NT2/D1 (cell line): ENCODE results near the gene ALKAL2.

Experiments used
- DNase-seq: peaks from one replicate; pipeline ENCODE4 v3.0.0-alpha.2; 2011; ENCODE audit warnings: low read depth, low spot score
- H3K27me3 ChIP-seq: 2 replicates; pipeline ENCODE4 v1.6.0; 2011; ENCODE audit warnings: mild to moderate bottlenecking; ENCODE audit not compliant: insufficient read length, insufficient read depth
- H3K36me3 ChIP-seq: 2 replicates; pipeline ENCODE4 v1.6.1; 2011; ENCODE audit warnings: mild to moderate bottlenecking, low read length, mixed read lengths; ENCODE audit not compliant: insufficient read depth, insufficient read length
- H3K4me1 ChIP-seq: 2 replicates; pipeline ENCODE4 v1.5.1; 2011; ENCODE audit not compliant: insufficient read depth, insufficient read length
- H3K4me3 ChIP-seq: 2 replicates; pipeline ENCODE4 v1.5.1; 2011; ENCODE audit warnings: low read depth; ENCODE audit not compliant: insufficient read length
- H3K9ac ChIP-seq: 2 replicates; pipeline ENCODE4 v1.6.0; 2011; ENCODE audit warnings: low read depth; ENCODE audit not compliant: insufficient read length
- H3K9me3 ChIP-seq: 2 replicates; pipeline ENCODE4 v1.5.1; 2011; ENCODE audit warnings: mild to moderate bottlenecking, low read length; ENCODE audit not compliant: insufficient read depth
- SUZ12 ChIP-seq: IDR thresholded peaks from 2 replicates; pipeline ENCODE4 v1.6.1; 2011; ENCODE audit not compliant: insufficient read length, insufficient read depth; ENCODE audit errors: extremely low read depth
- YY1 ChIP-seq: IDR thresholded peaks from 2 replicates; pipeline ENCODE4 v1.6.1; 2011; ENCODE audit not compliant: insufficient read length, insufficient read depth
- ZNF274 ChIP-seq: IDR thresholded peaks from 2 replicates; pipeline ENCODE4 v1.6.1; 2011; ENCODE audit warnings: mild to moderate bottlenecking, low read depth, low read length

ALKAL2 gene

DNA sequence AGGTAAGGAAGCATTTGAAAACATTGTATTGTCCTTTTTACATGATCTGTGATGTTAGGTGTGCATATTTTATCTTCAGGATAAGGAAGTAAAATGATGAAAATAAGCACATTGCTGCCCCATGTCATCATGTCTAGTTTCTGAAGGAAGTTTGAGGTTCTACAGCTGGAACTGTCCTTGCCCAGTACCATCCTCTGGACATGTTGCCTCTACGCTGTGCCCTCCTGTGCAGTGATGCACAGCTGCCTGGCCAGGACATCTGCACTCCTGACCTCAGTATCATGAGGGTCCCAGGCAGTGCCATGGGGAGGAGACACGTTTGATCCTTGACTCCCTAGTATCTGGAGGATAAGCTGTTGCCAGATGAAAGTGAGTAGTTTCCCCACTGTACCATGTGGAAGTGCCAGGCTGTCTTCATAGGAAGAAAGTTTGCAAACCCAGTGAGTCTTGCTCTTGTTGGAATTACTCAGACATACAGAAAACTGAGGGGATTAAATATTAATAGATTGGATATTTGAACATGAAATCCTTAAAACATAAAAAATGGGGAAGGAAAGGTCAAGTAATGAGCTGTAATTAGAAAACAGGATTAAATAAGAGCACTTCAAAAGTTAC, 9.5 kb downstream of the ALKAL2 start:
- peaks cover 2% of the 10 kb centered on the region for H3K4me1 ChIP-seq
- TF ChIP-seq ZNF274, result no peak
- TF ChIP-seq YY1, result no peak
- no peak for TF ChIP-seq SUZ12
- DNase-seq, result no peak
- no peak overlapping the region for H3K9ac ChIP-seq
- H3K36me3 ChIP-seq, result peaks cover 87% of the 10 kb centered on the region
- H3K4me3 ChIP-seq, result no peak overlapping the region
- no peaks in the 10 kb centered on the region for H3K9me3 ChIP-seq
- H3K27me3 ChIP-seq, result no peaks in the 10 kb centered on the region

DNA sequence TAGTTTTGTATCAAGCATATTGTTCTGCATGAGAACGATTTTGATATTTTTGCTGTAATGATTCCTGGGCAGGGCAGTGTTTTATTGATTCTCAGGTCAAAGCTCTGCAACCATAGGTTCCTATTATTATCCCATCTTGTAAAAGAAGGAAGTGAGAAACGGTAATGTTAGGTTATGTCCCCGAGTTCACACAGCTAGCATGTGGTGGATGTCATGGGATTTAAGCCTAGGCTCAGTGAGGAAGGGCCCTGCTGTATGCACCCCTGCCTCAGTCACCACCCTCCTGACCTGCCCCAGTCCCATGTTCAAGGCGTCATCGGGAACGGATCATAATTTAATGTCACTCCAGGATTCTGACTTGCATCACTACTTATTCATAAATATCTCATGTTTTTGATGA, 12.4 kb downstream of the ALKAL2 start:
- no peaks in the 10 kb centered on the region for H3K27me3 ChIP-seq
- no peak for DNase-seq
- peaks cover 85% of the 10 kb centered on the region for H3K36me3 ChIP-seq
- no peak for TF ChIP-seq YY1
- TF ChIP-seq ZNF274, result no peak
- TF ChIP-seq SUZ12, result no peak
- no peaks in the 10 kb centered on the region for H3K4me1 ChIP-seq
- H3K9ac ChIP-seq, result no peak overlapping the region
- no peaks in the 10 kb centered on the region for H3K9me3 ChIP-seq
- H3K4me3 ChIP-seq, result no peak overlapping the region

DNA sequence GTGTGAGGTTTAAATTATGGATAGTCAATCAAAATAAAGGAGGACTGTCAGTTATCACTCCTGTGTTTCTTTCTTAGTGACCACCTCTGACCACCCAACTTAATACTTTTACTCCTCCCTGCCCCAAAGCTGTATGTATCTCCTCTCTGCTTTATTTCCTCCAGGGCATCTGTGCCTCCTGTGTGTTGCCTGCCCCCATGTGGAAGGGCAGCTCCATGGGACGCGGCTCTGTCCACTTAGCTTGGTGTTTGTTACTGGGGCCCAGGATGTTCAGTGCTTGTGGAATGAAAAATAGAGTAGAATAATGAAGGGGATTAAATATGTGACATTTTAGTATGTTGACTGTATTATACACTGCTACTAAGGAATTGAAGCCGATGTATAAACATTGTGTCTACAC, 13.4 kb downstream of the ALKAL2 start:
- H3K4me1 ChIP-seq, result peaks cover 2% of the 10 kb centered on the region
- TF ChIP-seq ZNF274, result no peak
- no peak for TF ChIP-seq YY1
- TF ChIP-seq SUZ12, result no peak
- no peak for DNase-seq
- H3K27me3 ChIP-seq, result no peaks in the 10 kb centered on the region
- no peak overlapping the region for H3K9ac ChIP-seq
- no peaks in the 10 kb centered on the region for H3K9me3 ChIP-seq
- H3K4me3 ChIP-seq, result no peak overlapping the region
- H3K36me3 ChIP-seq, result peaks cover 85% of the 10 kb centered on the region

DNA sequence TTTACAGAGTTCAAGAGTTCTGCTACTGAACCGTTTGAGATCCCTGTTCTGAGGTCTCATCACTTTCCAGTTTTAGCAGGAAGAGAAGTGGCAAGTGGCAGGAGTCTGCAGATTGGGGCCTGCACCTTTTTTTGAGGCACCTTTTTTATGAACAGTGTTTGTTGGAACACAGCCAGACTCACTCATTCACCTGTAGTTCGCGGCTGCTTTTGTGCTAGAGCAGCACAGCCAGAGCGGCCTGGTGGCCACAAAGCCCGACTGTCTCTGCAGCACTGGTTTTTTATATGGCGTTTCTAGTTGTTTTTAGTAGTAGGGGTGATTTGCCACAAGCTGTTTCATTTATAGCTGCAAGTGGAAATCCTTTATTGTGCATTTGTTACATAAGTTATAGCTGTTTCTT, 14.6 kb downstream of the ALKAL2 start:
- H3K4me1 ChIP-seq, result peaks cover 2% of the 10 kb centered on the region
- H3K27me3 ChIP-seq, result no peaks in the 10 kb centered on the region
- peaks cover 75% of the 10 kb centered on the region for H3K36me3 ChIP-seq
- no peak for DNase-seq
- TF ChIP-seq SUZ12, result no peak
- TF ChIP-seq ZNF274, result no peak
- no peak for TF ChIP-seq YY1
- H3K9ac ChIP-seq, result no peak overlapping the region
- no peak overlapping the region for H3K4me3 ChIP-seq
- no peaks in the 10 kb centered on the region for H3K9me3 ChIP-seq

DNA sequence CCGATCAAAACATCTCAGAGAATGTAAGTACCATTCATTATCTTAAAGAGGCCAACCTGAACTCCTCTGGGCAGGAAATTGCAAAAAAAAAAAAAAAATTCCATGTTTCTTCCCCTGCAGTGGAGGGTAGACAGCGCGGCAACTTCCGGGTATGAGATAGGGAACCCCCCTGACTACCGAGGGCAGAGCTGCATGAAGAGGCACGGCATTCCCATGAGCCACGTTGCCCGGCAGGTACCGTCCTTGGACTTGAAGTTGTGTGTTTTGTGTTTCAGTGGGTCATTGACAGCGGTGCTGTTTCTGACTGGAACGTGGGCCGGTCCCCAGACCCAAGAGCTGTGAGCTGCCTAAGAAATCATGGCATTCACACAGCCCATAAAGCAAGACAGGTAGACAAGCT, 16.0 kb downstream of the ALKAL2 start:
- H3K9ac ChIP-seq, result no peak overlapping the region
- no peak overlapping the region for H3K4me3 ChIP-seq
- no peaks in the 10 kb centered on the region for H3K9me3 ChIP-seq
- TF ChIP-seq YY1, result no peak
- TF ChIP-seq SUZ12, result no peak
- no peak for TF ChIP-seq ZNF274
- H3K4me1 ChIP-seq, result peaks cover 2% of the 10 kb centered on the region
- DNase-seq, result no peak
- H3K27me3 ChIP-seq, result no peaks in the 10 kb centered on the region
- peaks cover 74% of the 10 kb centered on the region for H3K36me3 ChIP-seq

DNA sequence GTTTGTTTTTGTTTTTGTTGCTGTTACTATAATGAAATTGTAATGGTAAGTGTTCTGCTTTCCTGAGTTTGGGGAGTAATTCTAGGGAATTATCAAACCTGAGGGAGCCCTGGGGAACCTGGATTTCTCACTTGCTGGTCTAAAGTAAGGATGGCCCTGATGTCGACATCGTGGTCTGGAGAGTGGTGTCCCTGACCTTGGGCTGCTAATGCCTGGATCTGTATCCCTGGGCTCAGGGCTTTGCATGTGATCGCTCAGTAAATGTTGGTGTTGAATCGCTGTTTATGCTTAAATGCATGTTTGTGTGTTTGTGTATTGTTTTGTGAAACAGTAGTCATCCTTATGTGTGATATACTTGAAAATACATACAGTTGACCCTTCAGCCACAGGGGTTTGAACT, 17.0 kb downstream of the ALKAL2 start:
- TF ChIP-seq SUZ12 (no peak), YY1 (no peak), ZNF274 (no peak)
- H3K9me3 ChIP-seq, result no peaks in the 10 kb centered on the region
- H3K4me3 ChIP-seq, result no peak overlapping the region
- H3K9ac ChIP-seq, result no peak overlapping the region
- H3K27me3 ChIP-seq, result no peaks in the 10 kb centered on the region
- peaks cover 77% of the 10 kb centered on the region for H3K36me3 ChIP-seq
- peaks cover 2% of the 10 kb centered on the region for H3K4me1 ChIP-seq
- no peak for DNase-seq

DNA sequence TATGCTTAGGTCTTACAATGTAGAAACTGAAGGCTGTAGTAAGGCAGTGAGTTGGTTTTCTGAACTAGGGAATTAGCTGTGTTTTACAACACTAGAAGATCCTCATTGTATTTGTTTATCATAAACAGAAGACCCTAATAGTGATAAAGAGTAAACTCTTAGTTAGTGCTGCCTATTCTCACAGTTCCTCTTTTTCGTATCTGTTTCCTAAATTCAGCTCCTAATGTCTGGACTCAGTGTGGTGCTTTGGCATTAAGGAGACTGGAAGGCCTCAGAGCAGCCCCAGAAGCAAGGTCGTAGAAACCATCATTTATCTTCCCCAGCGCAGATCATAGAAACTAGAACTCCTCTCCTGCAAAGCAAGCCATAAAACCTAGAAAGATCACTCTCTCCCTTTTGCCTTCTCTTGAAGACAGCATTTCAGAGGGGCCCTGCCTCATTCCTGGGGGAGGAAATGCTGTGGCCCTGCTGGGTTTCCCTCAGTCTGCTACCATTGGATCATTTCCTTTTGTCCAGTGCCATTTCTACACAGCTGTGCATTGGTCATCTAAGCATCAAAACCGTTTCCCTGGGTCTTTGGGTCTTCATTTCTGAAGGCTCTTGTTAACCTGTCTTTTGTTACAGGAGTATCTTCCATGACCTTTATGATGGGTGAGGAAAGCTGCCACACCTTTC, 18.4 kb downstream of the ALKAL2 start:
- DNase-seq, result no peak
- peaks cover 67% of the 10 kb centered on the region for H3K36me3 ChIP-seq
- TF ChIP-seq SUZ12, result no peak
- no peak for TF ChIP-seq ZNF274
- TF ChIP-seq YY1, result no peak

More for the DNA sequence above, 18.4 kb downstream of the ALKAL2 start:
- H3K9ac ChIP-seq, result no peak overlapping the region
- no peaks in the 10 kb centered on the region for H3K27me3 ChIP-seq
- H3K4me1 ChIP-seq, result peaks cover 2% of the 10 kb centered on the region
- no peaks in the 10 kb centered on the region for H3K9me3 ChIP-seq
- H3K4me3 ChIP-seq, result no peak overlapping the region
